Activated CD4-positive, alpha-beta T cell treated with anti-CD3 and anti-CD28 coated beads for 36 hours (primary cell): ENCODE results near the gene MRPL24. TPM values are rescaled to one million over a fixed set of nuclear protein-coding genes. Genes with fewer than 3 reads are reported as not detected.

Source experiments
- ATAC-seq: fragments of 200-7000 bp; cut with Tn5 transposase; one replicate; pipeline ENCODE4 v1.10.0; 2021; ENCODE audit warnings: mild to moderate bottlenecking, moderate library complexity
- CTCF ChIA-PET: fragments of 350-600 bp; sonication (Branson Sonifier 250); formaldehyde crosslinking; loops from one replicate; lab custom pipeline; 2021; ENCODE audit warnings: antibody characterized with exemption; lab: Charles Lee
- POLR2A ChIA-PET: fragments of 350-600 bp; sonication (Branson Sonifier 250); formaldehyde crosslinking; loops from one replicate; lab custom pipeline; 2021; ENCODE audit warnings: antibody characterized with exemption, inconsistent platforms; lab: Charles Lee
- DNase-seq: peaks from one replicate; pipeline ENCODE4 v3.0.0-alpha.2; 2020
- H3K27ac Mint-ChIP-seq: one replicate; pipeline ENCODE4 v1.8.0; 2021; ENCODE audit warnings: mixed read lengths
- H3K27me3 Mint-ChIP-seq: one replicate; pipeline ENCODE4 v1.8.0; 2021; ENCODE audit warnings: mixed read lengths
- H3K36me3 Mint-ChIP-seq: one replicate; pipeline ENCODE4 v1.8.0; 2021; ENCODE audit warnings: low read depth, mixed read lengths
- H3K4me1 Mint-ChIP-seq: one replicate; pipeline ENCODE4 v1.8.0; 2021; ENCODE audit warnings: mixed read lengths
- H3K4me3 Mint-ChIP-seq: one replicate; pipeline ENCODE4 v1.8.0; 2021; ENCODE audit warnings: mild to moderate bottlenecking, moderate library complexity, mixed read lengths
- H3K9me3 Mint-ChIP-seq: one replicate; pipeline ENCODE4 v1.8.0; 2021; ENCODE audit warnings: low read depth, mixed read lengths
- intact Hi-C, 2 experiments: fragments of 100-400 bp; cut with DNase I in 1 of 2; cut with micrococcal nuclease in 1 of 2; formaldehyde crosslinking; loops; one replicate each; pipeline versions ENCODE4 v1.14.2 to v1.15.1; 2022 to 2024; cut with DNase I, micrococcal nuclease
- total RNA-seq, 2 experiments: library from RNA; stranded (reverse); gene quantifications; one replicate each; pipeline ENCODE4 v1.2.3, GENCODE V29; 2021

MRPL24 gene
- total RNA-seq, 2 experiments from 2014 or later: 81.9 to 89.7 TPM

DNA sequence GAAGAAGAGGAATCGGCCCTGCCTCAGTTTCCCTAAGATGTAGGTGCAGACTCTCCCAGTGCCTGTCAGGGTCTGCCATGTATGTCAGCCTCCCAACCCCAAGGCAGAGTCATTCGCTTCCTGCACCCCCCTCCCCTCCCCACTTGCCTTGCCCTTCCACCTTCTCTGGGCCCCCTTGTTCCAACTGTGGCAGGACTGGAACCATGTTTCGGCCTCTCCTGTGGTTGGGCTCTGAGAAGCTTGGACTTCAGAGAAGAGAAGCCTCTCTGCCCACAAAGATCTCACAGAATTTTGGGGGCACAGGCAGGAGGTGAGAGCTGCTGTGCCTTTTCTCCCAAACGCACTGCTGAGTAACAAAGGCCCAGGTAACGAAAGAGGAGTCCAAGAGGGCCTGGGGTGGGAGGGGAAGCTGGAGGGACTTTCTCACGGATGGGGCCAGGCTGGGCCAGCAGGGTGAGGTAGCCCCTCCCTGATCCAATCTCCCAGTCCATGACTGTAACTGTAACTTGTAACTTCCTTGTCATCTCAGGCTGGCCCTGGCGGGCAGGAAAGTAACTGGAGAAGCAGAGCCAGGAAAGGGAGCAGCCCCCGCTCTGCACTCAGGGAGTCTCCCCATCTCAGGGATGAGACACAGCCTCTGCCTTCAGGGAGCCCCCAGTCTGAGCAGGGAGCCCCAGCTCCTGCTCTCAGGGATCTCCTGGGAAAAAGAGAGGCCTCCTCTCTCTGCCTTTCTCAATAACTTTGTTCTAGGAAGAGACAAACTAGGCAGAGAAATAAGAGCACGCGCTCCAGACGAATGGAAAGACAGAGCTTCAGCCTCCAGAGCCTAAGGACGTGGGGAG lies 46.8 kb downstream of the MRPL24 start:
- no peaks in the 10 kb centered on the region for H3K36me3 Mint-ChIP-seq
- ChIA-PET CTCF (interaction anchor here (0.5 to 2.8 kb wide), 7 partner anchors 10 to 195 kb away, joined by 3 to 12 read pairs (median 3); no protein-coding TSS in a partner anchor), POLR2A (no interaction called here)
- H3K9me3 Mint-ChIP-seq: no peaks in the 10 kb centered on the region
- H3K4me1 Mint-ChIP-seq: peaks cover 22% of the 10 kb centered on the region
- intact Hi-C loops: no loop called here
- H3K27me3 Mint-ChIP-seq: peaks cover 54% of the 10 kb centered on the region
- H3K4me3 Mint-ChIP-seq: no peak overlapping the region
- no peak for ATAC-seq
- no peak for DNase-seq
- H3K27ac Mint-ChIP-seq: no peak overlapping the region

DNA sequence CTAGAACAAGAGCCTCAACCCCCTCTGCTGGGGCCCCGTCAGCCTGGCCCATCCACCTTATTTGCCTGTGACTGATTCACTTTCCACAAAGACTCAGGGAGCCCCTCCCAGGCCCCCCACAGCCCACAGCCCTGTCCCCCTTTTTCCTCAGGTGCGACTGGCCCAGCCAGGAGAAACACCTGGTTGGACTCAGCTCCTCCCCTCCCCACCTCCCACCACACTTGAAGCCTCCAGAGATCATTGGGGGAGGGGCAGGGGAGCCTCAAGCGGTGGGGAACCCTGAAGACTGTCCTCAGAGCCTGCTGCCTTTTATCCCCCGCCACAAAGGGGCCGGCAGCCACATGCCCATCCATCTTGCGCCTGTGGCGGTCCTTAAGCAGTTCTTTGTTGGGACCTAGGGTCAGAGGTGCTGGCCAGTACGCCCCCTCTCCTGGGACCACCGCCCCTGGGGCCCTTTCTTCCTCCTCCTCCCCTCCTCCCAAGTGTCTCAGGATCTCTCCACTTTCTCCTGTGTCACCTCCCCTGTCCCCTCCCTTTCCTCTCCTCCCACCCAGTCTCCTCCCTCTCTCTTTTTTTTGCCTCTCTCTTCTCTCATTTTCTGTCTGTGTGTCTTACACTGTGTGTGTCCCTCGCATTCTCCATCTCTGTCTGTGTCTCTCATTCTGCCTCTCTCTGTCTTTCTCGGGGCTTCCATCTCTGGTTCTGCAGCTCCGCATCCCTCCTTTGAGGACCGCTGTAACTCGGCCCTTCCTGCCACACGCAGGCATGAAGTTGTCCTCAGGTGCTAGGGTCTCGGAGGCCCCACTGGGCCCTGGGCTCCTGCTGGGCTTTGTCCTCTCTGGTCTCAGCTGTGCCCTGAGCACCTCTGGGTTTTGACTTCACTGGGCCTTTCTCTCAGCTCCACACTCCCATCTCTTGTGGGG lies 47.7 kb downstream of the MRPL24 start:
- H3K9me3 Mint-ChIP-seq: no peaks in the 10 kb centered on the region
- ATAC-seq: no peak
- DNase-seq: no peak
- intact Hi-C loops: no loop called here
- no peaks in the 10 kb centered on the region for H3K36me3 Mint-ChIP-seq
- peaks cover 22% of the 10 kb centered on the region for H3K4me1 Mint-ChIP-seq
- CTCF ChIA-PET: interaction anchor here (1.0 to 11.5 kb wide), 5 partner anchors 23 to 196 kb away, joined by 3 to 220 read pairs (median 3); partner anchors contain the start of genes ISG20L2 and METTL25B
- POLR2A ChIA-PET: no interaction called here
- H3K4me3 Mint-ChIP-seq: no peak overlapping the region
- H3K27me3 Mint-ChIP-seq: peaks cover 59% of the 10 kb centered on the region
- H3K27ac Mint-ChIP-seq: no peak overlapping the region

DNA sequence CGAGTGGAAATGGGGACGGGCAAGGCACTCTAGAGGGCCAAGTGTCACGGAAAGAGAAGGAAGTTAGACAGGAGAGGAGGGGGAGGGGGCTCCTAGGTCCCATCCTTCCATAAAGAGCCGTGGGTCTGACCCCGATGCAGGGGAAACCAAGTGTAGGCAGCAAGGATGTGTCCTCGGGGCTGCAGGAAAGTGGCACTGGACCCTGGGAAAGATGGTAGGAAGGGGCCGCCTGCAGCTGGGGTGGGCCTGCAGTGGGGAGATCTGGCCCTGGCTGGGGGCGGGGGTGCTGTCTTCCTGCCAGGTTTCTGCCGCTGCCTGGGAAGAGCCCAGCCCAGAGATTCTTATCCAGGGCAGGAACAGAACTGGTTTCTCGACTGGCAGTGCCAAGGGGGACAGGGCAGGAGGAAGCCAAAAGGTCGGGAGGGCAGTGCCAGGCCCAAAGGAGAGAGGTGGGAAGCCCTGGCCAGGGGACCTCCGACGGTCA lies 48.4 kb downstream of the MRPL24 start:
- CTCF ChIA-PET: interaction anchor here (6.0 to 11.5 kb wide), 2 partner anchors 10 to 35 kb away, joined by 186 to 220 read pairs; partner anchors contain the start of genes CRABP2, ISG20L2 and METTL25B
- POLR2A ChIA-PET: no interaction called here
- H3K4me1 Mint-ChIP-seq: peaks cover 22% of the 10 kb centered on the region
- ATAC-seq (no peak), DNase-seq (no peak)
- peaks cover 57% of the 10 kb centered on the region for H3K27me3 Mint-ChIP-seq
- no peaks in the 10 kb centered on the region for H3K9me3 Mint-ChIP-seq
- intact Hi-C loops: no loop called here
- no peaks in the 10 kb centered on the region for H3K36me3 Mint-ChIP-seq
- no peak overlapping the region for H3K27ac Mint-ChIP-seq
- H3K4me3 Mint-ChIP-seq: no peak overlapping the region

DNA sequence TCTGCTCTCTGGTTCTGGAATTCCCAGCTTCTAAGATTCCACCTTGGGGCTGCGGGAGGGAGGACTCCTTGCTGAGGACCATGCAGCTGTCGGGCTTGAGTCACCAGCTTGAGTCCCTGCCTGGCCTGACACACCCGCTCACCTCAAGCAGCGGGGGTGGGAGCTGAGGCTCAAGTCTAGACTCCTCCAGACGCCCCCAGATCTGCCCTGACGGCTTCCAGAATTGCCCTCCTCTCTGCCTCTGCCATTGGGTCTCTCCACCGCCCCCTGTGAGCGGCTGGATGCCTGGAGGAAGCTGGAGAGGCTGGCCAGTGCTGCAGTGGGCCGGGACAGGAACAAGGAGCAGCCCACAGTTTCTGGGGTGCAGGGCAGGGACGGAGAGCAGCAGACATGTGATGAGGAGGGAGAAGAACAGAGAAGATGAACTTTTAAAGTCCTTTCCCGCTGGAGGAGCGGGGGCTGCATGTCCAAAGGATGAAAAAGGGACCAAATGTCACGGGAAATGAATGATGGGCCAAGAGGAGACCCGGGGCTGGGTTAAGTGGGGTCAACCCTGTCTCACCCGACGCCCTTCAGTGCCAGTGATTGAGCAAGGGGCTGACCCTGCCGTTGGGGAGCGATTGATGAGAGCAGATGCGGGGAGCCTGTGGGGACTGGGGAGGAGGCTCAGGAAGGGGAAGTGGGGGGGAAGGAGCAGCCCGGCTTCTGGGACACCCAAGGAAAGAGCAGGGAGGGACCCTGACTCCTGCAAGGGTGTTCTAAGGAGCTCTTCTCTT lies 49.0 kb downstream of the MRPL24 start:
- no peaks in the 10 kb centered on the region for H3K36me3 Mint-ChIP-seq
- no peaks in the 10 kb centered on the region for H3K9me3 Mint-ChIP-seq
- DNase-seq: no peak
- POLR2A ChIA-PET: interaction anchor here (0.7 kb wide), 1 partner anchor 19 kb away, joined by 3 read pairs; no protein-coding TSS in a partner anchor
- CTCF ChIA-PET: interaction anchor here (0.9 to 11.5 kb wide), 7 partner anchors 11 to 199 kb away, joined by 3 to 220 read pairs (median 50); partner anchors contain the start of genes CRABP2, ISG20L2, METTL25B and NES
- no peak for ATAC-seq
- H3K4me3 Mint-ChIP-seq: no peak overlapping the region
- H3K4me1 Mint-ChIP-seq: peaks cover 22% of the 10 kb centered on the region
- intact Hi-C loops: no loop called here
- no peak overlapping the region for H3K27ac Mint-ChIP-seq
- H3K27me3 Mint-ChIP-seq: peaks cover 56% of the 10 kb centered on the region

DNA sequence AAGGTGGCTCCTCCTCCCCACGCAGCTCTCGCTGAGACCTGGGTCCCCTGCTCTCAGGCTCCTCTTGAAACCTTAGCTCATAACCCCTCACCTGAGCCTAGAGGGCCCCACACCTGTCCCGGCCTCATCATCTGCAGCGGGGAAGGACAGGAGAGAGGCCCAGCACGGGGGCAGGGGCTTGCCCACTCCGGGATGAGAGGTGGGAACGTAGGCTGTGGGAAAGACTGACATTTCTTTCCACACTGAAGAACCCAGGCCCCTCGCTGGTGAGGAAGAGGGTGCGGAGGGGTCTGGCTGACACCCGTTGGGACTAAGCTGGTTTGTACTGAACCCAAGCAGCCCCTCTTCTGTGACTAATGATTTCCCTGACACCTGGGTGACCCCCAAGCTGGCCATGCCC lies 49.7 kb downstream of the MRPL24 start:
- POLR2A ChIA-PET: interaction anchor here (0.6 to 3.1 kb wide), 3 partner anchors 19 to 75 kb away, joined by 3 to 15 read pairs (median 6); no protein-coding TSS in a partner anchor
- peaks cover 52% of the 10 kb centered on the region for H3K27me3 Mint-ChIP-seq
- no peaks in the 10 kb centered on the region for H3K9me3 Mint-ChIP-seq
- intact Hi-C loops: no loop called here
- H3K36me3 Mint-ChIP-seq: no peaks in the 10 kb centered on the region
- H3K27ac Mint-ChIP-seq: no peak overlapping the region
- peaks cover 22% of the 10 kb centered on the region for H3K4me1 Mint-ChIP-seq
- ATAC-seq: no peak
- CTCF ChIA-PET: interaction anchor here (0.9 to 11.5 kb wide), 8 partner anchors 11 to 199 kb away, joined by 3 to 220 read pairs (median 44); partner anchors contain the start of genes CRABP2, ISG20L2, METTL25B and NES
- no peak overlapping the region for H3K4me3 Mint-ChIP-seq
- no peak for DNase-seq

- H3K4me3 Mint-ChIP-seq: no peak overlapping the region
- POLR2A ChIA-PET: interaction anchor here (0.6 to 3.1 kb wide), 5 partner anchors 15 to 99 kb away, joined by 3 to 15 read pairs (median 4); partner anchors contain the start of genes CRABP2 and NAXE
Measured at GRCh38 chr1:156690675-156691036, 50.2 kb downstream of the MRPL24 start.

DNA sequence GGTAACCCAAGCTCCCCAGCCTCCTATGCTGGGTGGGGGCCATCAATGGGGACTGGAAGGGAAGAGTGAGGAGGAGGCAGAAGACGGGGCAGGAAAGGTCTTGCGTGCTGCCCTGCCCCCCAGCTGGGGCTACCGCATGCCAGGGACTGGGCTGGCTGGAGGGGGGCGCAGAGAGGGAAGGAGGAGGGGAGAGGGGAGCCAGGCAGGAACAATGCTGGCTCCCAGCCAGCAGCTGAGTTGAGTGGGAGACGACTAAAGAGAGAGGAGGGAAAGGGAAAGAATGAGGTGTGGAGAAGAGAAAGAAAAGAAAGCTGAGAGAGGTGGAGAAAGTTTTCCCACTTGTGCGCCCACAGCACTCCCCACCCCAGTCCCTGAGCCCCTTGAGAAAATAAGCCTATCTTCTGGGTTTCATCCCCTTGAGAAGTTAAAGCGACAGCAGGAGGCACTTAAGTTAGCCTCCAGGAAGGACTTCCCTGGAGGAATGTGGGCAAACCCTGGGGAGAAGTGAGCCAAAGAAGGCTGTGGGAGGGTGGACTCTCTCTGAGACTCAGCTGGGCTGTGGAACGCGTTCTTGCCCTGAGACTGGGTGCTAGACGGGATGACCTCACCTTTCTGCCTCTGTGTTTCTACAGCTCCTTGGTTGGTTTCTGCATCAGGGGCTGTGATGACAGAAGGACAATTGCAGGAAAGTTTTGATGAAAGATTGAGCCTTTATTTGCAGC lies 50.8 kb downstream of the MRPL24 start:
- H3K27ac Mint-ChIP-seq: no peak overlapping the region
- H3K36me3 Mint-ChIP-seq: no peaks in the 10 kb centered on the region
- DNase-seq (no peak), ATAC-seq (no peak)
- intact Hi-C loops: loop anchor here (1.0 to 5.0 kb wide), 9 partner anchors 15 to 237 kb away; partner anchors contain the start of genes NTRK1 (in 2 of the 2), CRABP2 (in 1 of the 2) and PRCC (in 1 of the 2)
- peaks cover 52% of the 10 kb centered on the region for H3K27me3 Mint-ChIP-seq
- no peak overlapping the region for H3K4me3 Mint-ChIP-seq
- ChIA-PET POLR2A (interaction anchor here (0.5 to 3.1 kb wide), 4 partner anchors 16 to 99 kb away, joined by 3 to 15 read pairs (median 4); partner anchors contain the start of genes CRABP2 and NAXE), CTCF (interaction anchor here (0.5 to 11.5 kb wide), 49 partner anchors 8 to 467 kb away, joined by 3 to 220 read pairs (median 5); partner anchors contain the start of genes CRABP2, INSRR, ISG20L2 and METTL25B)
- no peaks in the 10 kb centered on the region for H3K9me3 Mint-ChIP-seq
- H3K4me1 Mint-ChIP-seq: peaks cover 22% of the 10 kb centered on the region

More at GRCh38 chr1:156690675-156691036, 50.2 kb downstream of the MRPL24 start:
- ATAC-seq (no peak), DNase-seq (no peak)
- Mint-ChIP-seq H3K9me3 (no peaks in the 10 kb centered on the region), H3K4me1 (peaks cover 22% of the 10 kb centered on the region), H3K36me3 (no peaks in the 10 kb centered on the region), H3K27me3 (peaks cover 52% of the 10 kb centered on the region), H3K27ac (no peak overlapping the region)
- CTCF ChIA-PET: interaction anchor here (0.7 to 11.5 kb wide), 24 partner anchors 9 to 237 kb away, joined by 3 to 220 read pairs (median 7); partner anchors contain the start of genes CRABP2, INSRR, ISG20L2 and METTL25B
- intact Hi-C loops: no loop called here

DNA sequence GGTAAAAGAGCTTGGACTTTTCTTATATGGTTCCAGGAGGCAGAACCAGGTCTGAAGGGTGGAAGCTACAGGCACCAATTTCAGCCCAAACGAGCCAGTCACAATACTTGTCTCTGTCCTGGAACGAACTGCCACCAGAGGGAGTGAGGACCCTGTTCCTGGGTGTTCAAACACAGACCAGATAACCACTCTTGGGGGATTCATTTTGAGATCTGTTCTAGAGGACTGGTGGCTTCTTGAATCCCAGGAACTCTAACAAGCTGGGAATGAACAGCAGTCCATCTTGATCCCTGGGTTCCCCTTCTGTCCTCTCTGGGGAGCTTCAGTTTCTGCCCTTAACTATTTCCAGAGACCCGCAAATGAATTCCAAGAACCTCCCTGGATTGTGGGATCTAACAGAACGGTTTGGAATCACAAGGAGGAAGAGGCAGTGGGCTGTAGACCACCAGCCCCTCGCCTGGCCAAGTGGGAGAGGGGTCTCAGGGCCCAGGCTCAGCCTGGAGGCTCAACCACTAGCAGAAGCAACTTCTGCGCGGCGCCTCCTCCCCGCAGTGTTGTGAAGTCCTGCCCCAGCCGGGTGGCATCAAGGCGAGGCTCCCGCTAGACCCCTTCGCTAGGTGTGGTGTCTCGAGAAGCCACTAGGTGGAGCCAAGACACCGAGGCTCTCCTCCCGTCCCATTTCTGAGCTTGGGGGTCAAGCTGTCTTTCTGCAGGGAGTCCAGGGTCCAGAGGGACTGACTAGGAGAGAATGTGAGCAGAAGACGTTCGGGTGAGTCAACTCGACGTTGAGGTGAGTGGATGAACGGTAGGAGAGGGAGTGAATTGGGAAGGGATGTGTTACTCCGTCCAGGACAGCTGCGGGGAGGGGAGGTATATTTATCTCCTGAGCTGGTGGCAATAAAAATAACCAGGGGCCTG lies 51.6 kb downstream of the MRPL24 start:
- peak overlapping the region; percentile 6 for H3K4me3 Mint-ChIP-seq
- H3K36me3 Mint-ChIP-seq: no peaks in the 10 kb centered on the region
- no peak overlapping the region for H3K27ac Mint-ChIP-seq
- H3K9me3 Mint-ChIP-seq: no peaks in the 10 kb centered on the region
- ChIA-PET POLR2A (interaction anchor here (0.5 to 3.1 kb wide), 3 partner anchors 16 to 53 kb away, joined by 3 to 15 read pairs (median 3); partner anchors contain the start of gene CRABP2), CTCF (interaction anchor here (0.5 to 11.5 kb wide), 56 partner anchors 7 to 1456 kb away, joined by 3 to 220 read pairs (median 4); partner anchors contain the start of genes CRABP2, INSRR, ISG20L2 and METTL25B)
- intact Hi-C loops: loop anchor here (1.0 to 5.0 kb wide), 9 partner anchors 16 to 238 kb away; partner anchors contain the start of genes NTRK1 (in 2 of the 2), CRABP2 (in 1 of the 2) and PRCC (in 1 of the 2)
- DNase-seq: peak; percentile 88
- peaks cover 48% of the 10 kb centered on the region for H3K27me3 Mint-ChIP-seq
- H3K4me1 Mint-ChIP-seq: peaks cover 29% of the 10 kb centered on the region
- peak; percentile 96 for ATAC-seq
